Testis (tissue), 3 donors: ENCODE results near the gene SIRT2. TPM values are rescaled to one million over a fixed set of nuclear protein-coding genes. Genes with fewer than 3 reads are reported as not detected.
"Not testable (repeated sequence)": the region's sequence is repeated elsewhere in the genome, so short reads cannot be mapped to it uniquely, and the experiment has no call there.

Source experiments
- DNase-seq: peaks from one replicate; pipeline ENCODE4 v3.0.0-alpha.2; 2019
- H3K27ac ChIP-seq, 2 donors: fragments of 200-600 bp; sonication (generic); one replicate each; pipeline ENCODE4 v1.5.1; 2019
- H3K27me3 ChIP-seq: fragments of 200-600 bp; sonication (generic); one replicate; pipeline ENCODE4 v1.5.1; 2019
- H3K36me3 ChIP-seq: fragments of 200-600 bp; sonication (generic); one replicate; pipeline ENCODE4 v1.5.1; 2017; ENCODE audit warnings: low read depth; ENCODE audit errors: missing control alignments
- H3K4me1 ChIP-seq: fragments of 200-600 bp; sonication (generic); one replicate; pipeline ENCODE4 v1.5.1; 2019
- H3K4me3 ChIP-seq, 2 donors: fragments of 200-600 bp; sonication (generic); one replicate each; pipeline ENCODE4 v1.5.1; 2017 to 2019
- H3K9me3 ChIP-seq: fragments of 200-600 bp; sonication (generic); one replicate; pipeline ENCODE4 v1.5.1; 2017
- POLR2A ChIP-seq: fragments of 450-650 bp; IDR thresholded peaks from one replicate; pipeline ENCODE4 v1.6.1; 2017; ENCODE audit warnings: antibody characterized with exemption, mild to moderate bottlenecking, moderate library complexity
- WGBS, 2 donors: methylation state at CpG; one replicate each; pipeline ENCODE4 v1.1.5; 2018; 5-methylcytosine and 5-hydroxymethylcytosine counted together
- intact Hi-C: fragments of 100-400 bp; cut with DNase I; formaldehyde crosslinking; loops from one replicate; pipeline ENCODE4 v1.15.1; 2023; ENCODE audit warnings: low total_unique reads
- polyA plus RNA-seq: library from polyadenylated mRNA; stranded (reverse); fragments of 350-450 nt; fragmentation: Illumina TruSeq; extraction: RNeasy Lipid Tissue Mini Kit (QIAGEN cat#74804); gene quantifications from one replicate; pipeline ENCODE4 v1.2.3, GENCODE V29; 2014; ENCODE audit warnings: low read depth, low replicate concordance; ENCODE audit not compliant: insufficient read depth
- total RNA-seq, 2 donors: library from RNA; depleted of rRNA; stranded (reverse); fragments of >200 nt; gene quantifications; one replicate each; pipeline ENCODE4 v1.2.3, GENCODE V29; 2016
- TF ChIP-seq, protein P1 (sequence below), 3 experiments: fragments of 450-650 bp in 2 of 3; fragments of 200-600 bp in 1 of 3; sonication (generic) in 1 of 3; IDR thresholded peaks; one replicate each; pipeline ENCODE4 v1.5.1; 2016 to 2019; ENCODE audit warnings: antibody characterized with exemption in 3 of 3, mild to moderate bottlenecking in 2 of 3, moderate library complexity in 1 of 3

The SIRT2 gene
- total and polyA plus RNA-seq, 3 donors from 2014 or later: 89.1 to 107 (median 95.3) TPM

DNA sequence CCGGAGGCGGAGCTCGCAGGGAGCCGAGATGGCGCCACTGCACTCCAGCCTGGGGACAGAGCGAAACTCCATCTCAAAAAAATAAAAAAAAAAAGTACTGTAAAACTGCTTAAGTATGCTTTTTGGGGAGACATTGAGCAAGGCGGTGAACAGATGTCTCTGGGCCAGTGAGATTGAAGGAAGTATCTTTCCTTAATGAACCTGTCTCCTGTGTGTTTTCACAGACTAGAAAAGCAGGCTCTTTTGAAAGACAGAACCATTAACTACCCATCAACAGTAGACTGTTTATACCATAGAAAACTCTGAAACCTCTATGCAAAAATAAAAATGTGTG is 66.4 kb downstream of the SIRT2 start:
- H3K27ac ChIP-seq: peak overlapping the region; percentile 84 to 92
- H3K4me1 ChIP-seq: peaks cover 15% of the 10 kb centered on the region
- H3K9me3 ChIP-seq: no peaks in the 10 kb centered on the region
- intact Hi-C loops: no loop called here
- H3K4me3 ChIP-seq: peak overlapping the region in 1 of 2 donors; percentile 86
- no peak for DNase-seq
- 40 to 58% methylated on average over 7 of the region's 7 CpGs for WGBS, 2 donors
- TF ChIP-seq, protein P1, sequence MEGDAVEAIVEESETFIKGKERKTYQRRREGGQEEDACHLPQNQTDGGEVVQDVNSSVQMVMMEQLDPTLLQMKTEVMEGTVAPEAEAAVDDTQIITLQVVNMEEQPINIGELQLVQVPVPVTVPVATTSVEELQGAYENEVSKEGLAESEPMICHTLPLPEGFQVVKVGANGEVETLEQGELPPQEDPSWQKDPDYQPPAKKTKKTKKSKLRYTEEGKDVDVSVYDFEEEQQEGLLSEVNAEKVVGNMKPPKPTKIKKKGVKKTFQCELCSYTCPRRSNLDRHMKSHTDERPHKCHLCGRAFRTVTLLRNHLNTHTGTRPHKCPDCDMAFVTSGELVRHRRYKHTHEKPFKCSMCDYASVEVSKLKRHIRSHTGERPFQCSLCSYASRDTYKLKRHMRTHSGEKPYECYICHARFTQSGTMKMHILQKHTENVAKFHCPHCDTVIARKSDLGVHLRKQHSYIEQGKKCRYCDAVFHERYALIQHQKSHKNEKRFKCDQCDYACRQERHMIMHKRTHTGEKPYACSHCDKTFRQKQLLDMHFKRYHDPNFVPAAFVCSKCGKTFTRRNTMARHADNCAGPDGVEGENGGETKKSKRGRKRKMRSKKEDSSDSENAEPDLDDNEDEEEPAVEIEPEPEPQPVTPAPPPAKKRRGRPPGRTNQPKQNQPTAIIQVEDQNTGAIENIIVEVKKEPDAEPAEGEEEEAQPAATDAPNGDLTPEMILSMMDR (IDR thresholded peaks at IDR 0.05): no peak
- TF ChIP-seq POLR2A: no peak
- no peaks in the 10 kb centered on the region for H3K36me3 ChIP-seq
- H3K27me3 ChIP-seq: no peaks in the 10 kb centered on the region

DNA sequence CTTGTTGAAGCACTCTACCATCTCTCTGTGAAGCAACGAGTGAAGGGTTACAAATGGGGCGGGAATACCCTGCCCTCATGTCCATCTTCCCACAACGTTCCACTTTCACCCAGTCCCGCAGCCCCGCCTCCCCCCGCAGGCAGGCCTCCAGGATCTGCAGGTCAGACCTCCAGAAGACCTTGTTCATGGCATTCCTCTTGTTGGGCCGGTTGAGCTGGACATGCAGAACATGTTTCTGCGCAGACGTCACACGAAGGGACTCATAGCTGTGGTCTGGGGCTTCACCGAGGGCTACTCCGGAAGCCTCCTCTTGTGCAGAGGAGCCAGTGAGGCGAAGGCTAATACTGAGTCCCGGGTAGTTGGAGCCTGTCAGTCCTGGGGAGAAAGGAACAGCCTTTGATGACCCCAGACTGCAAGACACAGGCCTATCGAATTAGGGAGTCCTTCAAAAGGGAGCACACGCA is 68.2 kb downstream of the SIRT2 start:
- Histone ChIP-seq H3K9me3 (no peaks in the 10 kb centered on the region), H3K36me3 (no peaks in the 10 kb centered on the region), H3K27me3 (no peaks in the 10 kb centered on the region), H3K4me3 (peak overlapping the region; percentile 84 to 86), H3K4me1 (peaks cover 15% of the 10 kb centered on the region), H3K27ac (peak overlapping the region; percentile 84 to 92)
- 1 to 4% methylated on average over 15 to 16 of the region's 16 CpGs for WGBS, 2 donors
- peak; percentile 59 for DNase-seq
- TF ChIP-seq, protein P1 (IDR thresholded peaks at IDR 0.05): peak in 1 of 3 experiments; percentile 2
- TF ChIP-seq POLR2A: no peak
- intact Hi-C loops: no loop called here

DNA sequence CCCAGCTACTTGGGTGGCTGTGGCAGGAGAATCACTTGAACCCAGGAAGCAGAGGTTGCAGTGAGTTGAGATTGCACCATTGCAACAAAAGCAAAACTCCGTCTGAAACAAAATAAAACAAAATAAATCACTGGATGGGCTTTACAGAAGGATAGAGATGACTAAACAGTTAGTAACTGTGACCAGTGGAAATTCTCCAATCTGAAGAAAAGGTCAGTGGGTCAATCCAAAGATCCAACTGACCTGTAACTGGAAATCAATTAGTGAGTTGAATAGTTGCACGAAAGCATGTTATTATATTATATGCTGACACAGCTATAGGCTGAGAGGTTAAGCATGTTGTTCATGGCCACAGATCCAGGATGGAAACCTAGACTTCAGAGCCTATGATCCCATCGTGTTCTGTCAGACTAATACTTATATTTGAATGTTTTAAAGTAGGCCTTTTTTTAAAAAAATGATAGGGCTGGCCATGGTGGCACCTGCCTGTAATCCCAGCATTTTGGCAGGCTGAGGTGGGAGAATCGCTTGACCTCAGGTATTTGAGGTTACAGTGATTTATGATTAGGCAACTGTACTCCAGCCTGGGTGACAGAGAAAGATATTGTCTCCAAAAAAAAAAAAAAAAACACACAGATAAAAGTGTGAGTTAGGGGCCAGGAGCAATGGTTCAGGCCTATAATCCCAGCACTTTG is 69.2 kb downstream of the SIRT2 start:
- intact Hi-C loops: no loop called here
- no peaks in the 10 kb centered on the region for H3K36me3 ChIP-seq
- no peak overlapping the region for H3K4me3 ChIP-seq
- no peak overlapping the region for H3K27ac ChIP-seq
- peaks cover 15% of the 10 kb centered on the region for H3K4me1 ChIP-seq
- DNase-seq: no peak
- H3K9me3 ChIP-seq: no peaks in the 10 kb centered on the region
- H3K27me3 ChIP-seq: no peaks in the 10 kb centered on the region
- TF ChIP-seq, protein P1 (IDR thresholded peaks at IDR 0.05): no peak
- TF ChIP-seq POLR2A: no peak
- 72 to 84% methylated on average over 4 of the region's 4 CpGs for WGBS, 2 donors

DNA sequence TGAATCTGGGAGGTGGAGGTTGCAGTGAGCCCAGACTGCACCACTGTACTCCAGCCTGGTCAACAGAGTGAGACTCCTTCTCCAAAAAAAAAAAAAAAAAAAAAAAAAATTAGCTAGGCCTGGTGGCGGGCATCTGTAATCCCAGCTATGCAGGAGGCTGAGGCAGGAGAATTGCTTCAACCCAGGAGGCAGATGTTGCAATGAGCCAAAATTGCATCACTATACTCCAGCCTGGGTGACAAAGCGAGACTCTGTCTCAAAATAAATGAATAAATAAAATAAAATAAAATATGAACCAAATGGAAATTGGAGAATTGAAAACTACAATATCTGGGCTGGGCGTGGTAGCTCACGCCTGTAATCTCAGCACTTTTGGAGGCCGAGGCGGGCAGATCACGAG is 70.2 kb downstream of the SIRT2 start:
- H3K27me3 ChIP-seq, intact Hi-C loops: not testable (repeated sequence)

More for the DNA sequence above, 70.2 kb downstream of the SIRT2 start:
- 89 to 93% methylated on average over 7 of the region's 7 CpGs for WGBS, 2 donors
- not testable (repeated sequence) for H3K9me3 ChIP-seq, H3K4me3 ChIP-seq, DNase-seq, H3K36me3 ChIP-seq, H3K27ac ChIP-seq
- H3K4me1 ChIP-seq: peaks cover 15% of the 10 kb centered on the region

Other genes with a start within 250 kb of the SIRT2 start
- 1 to 10 TPM; 4.6 to 5.5 TPM for gene CAPN12, start 155.1 kb downstream of the SIRT2 start, total RNA-seq
- gene CAPN12, start 155.1 kb downstream of the SIRT2 start, polyA plus RNA-seq: 3.6 TPM
- gene LGALS7, start 126.1 kb downstream of the SIRT2 start, total RNA-seq: not detected
- gene LGALS7, start 126.1 kb downstream of the SIRT2 start, polyA plus RNA-seq: 4.4 TPM
- gene LGALS7B, start 110.4 kb downstream of the SIRT2 start, total RNA-seq: 1 to 10 TPM; 2.3 to 8.1 TPM
- not detected for gene LGALS7B, start 110.4 kb downstream of the SIRT2 start, polyA plus RNA-seq
- 1 to 10 TPM; 1.6 to 1.9 TPM for gene LGALS4, start 86.7 kb downstream of the SIRT2 start, total RNA-seq
- gene LGALS4, start 86.7 kb downstream of the SIRT2 start, polyA plus RNA-seq: 1.6 TPM
- gene ECH1, start 67.8 kb downstream of the SIRT2 start, total RNA-seq: 100 to 1,000 TPM; 176 to 193 TPM
- gene ECH1, start 67.8 kb downstream of the SIRT2 start, polyA plus RNA-seq: 217 TPM
- gene HNRNPL, start 49.6 kb downstream of the SIRT2 start, total RNA-seq: 100 to 1,000 TPM; 216 to 249 TPM
- gene HNRNPL, start 49.6 kb downstream of the SIRT2 start, polyA plus RNA-seq: 307 TPM
- gene RINL, start 21.3 kb downstream of the SIRT2 start, total RNA-seq: 1 to 10 TPM; 3.0 to 5.2 TPM
- gene RINL, start 21.3 kb downstream of the SIRT2 start, polyA plus RNA-seq: 2.6 TPM
- 100 to 1,000 TPM in 1 of 2 donors, 10 to 100 TPM in 1; 70.1 to 100 TPM for gene NFKBIB, start 351 bp upstream of the SIRT2 start, total RNA-seq
- 88.0 TPM for gene NFKBIB, start 351 bp upstream of the SIRT2 start, polyA plus RNA-seq
- 1 to 10 TPM; 6.4 to 7.3 TPM for gene CCER2, start 12.6 kb upstream of the SIRT2 start, total RNA-seq
- gene CCER2, start 12.6 kb upstream of the SIRT2 start, polyA plus RNA-seq: 3.8 TPM
- gene SARS2, start 31.1 kb upstream of the SIRT2 start, total RNA-seq: 10 to 100 TPM; 55.3 to 68.0 TPM
- 33.5 TPM for gene SARS2, start 31.1 kb upstream of the SIRT2 start, polyA plus RNA-seq
- gene MRPS12, start 31.3 kb upstream of the SIRT2 start, total RNA-seq: 10 to 100 TPM; 48.3 to 49.6 TPM
- 31.1 TPM for gene MRPS12, start 31.3 kb upstream of the SIRT2 start, polyA plus RNA-seq
- 10 to 100 TPM; 11.8 to 14.2 TPM for gene FBXO17, start 76.1 kb upstream of the SIRT2 start, total RNA-seq
- 10.3 TPM for gene FBXO17, start 76.1 kb upstream of the SIRT2 start, polyA plus RNA-seq
- gene FBXO27, start 132.9 kb upstream of the SIRT2 start, total RNA-seq: 10 to 100 TPM; 11.3 to 16.5 TPM
- 15.5 TPM for gene FBXO27, start 132.9 kb upstream of the SIRT2 start, polyA plus RNA-seq
- not detected for gene ACP7, start 184.8 kb upstream of the SIRT2 start, total RNA-seq
- gene ACP7, start 184.8 kb upstream of the SIRT2 start, polyA plus RNA-seq: not detected
- gene PAK4, start 226.2 kb upstream of the SIRT2 start, total RNA-seq: 10 to 100 TPM; 84.3 to 88.3 TPM
- gene PAK4, start 226.2 kb upstream of the SIRT2 start, polyA plus RNA-seq: 61.0 TPM